DND-41 (cell line): Measurements from ENCODE around the gene SLC44A2.

Source experiments
- ATAC-seq: fragments of 200-7000 bp; cut with Tn5 transposase; 3 replicates; pipeline ENCODE4 v1.9.1; 2021; ENCODE audit warnings: low read depth; ENCODE audit not compliant: insufficient read depth
- DNase-seq: peaks from one replicate; pipeline ENCODE4 v3.0.0-alpha.2; 2020
- H2AFZ ChIP-seq: 2 replicates; pipeline ENCODE4 v1.6.0; 2012; ENCODE audit warnings: low read depth, low read length
- H3K27ac ChIP-seq: 2 replicates; pipeline ENCODE4 v1.5.1; 2012; ENCODE audit warnings: low read length, inconsistent platforms
- H3K27me3 ChIP-seq: fragments of 200-600 bp; sonication (generic); 2 replicates; pipeline ENCODE4 v1.6.0; 2012; ENCODE audit warnings: low read length, mild to moderate bottlenecking, inconsistent platforms; ENCODE audit not compliant: insufficient read depth, poor library complexity
- H3K36me3 ChIP-seq: 2 replicates; pipeline ENCODE4 v1.5.1; 2012; ENCODE audit warnings: low read length, inconsistent platforms; ENCODE audit not compliant: insufficient read depth
- H3K4me1 ChIP-seq: 2 replicates; pipeline ENCODE4 v1.5.1; 2012; ENCODE audit warnings: mild to moderate bottlenecking, low read length; ENCODE audit not compliant: insufficient read depth
- H3K4me2 ChIP-seq: 2 replicates; pipeline ENCODE4 v1.6.0; 2012; ENCODE audit warnings: mild to moderate bottlenecking, moderate library complexity, low read length, inconsistent platforms; ENCODE audit not compliant: insufficient read depth
- H3K4me3 ChIP-seq, 2 experiments: fragments of 200-600 bp in 1 of 2; shearing (Covaris generic) in 1 of 2; 2 replicates each; pipeline ENCODE4 v1.5.1; 2012 to 2016; ENCODE audit warnings: inconsistent platforms in 2 of 2, low read length in 2 of 2, mild to moderate bottlenecking in 2 of 2, low read depth in 1 of 2, moderate library complexity in 1 of 2
- H3K79me2 ChIP-seq: 2 replicates; pipeline ENCODE4 v1.6.0; 2012; ENCODE audit warnings: low read length, inconsistent platforms; ENCODE audit not compliant: insufficient read depth
- H3K9ac ChIP-seq: 2 replicates; pipeline ENCODE4 v1.6.0; 2012; ENCODE audit warnings: low read depth, mild to moderate bottlenecking, inconsistent platforms, low read length, moderate library complexity
- H3K9me3 ChIP-seq: 2 replicates; pipeline ENCODE4 v1.5.1; 2012; ENCODE audit warnings: low read length, moderate library complexity, mild to moderate bottlenecking, inconsistent platforms; ENCODE audit not compliant: insufficient read depth, severe bottlenecking
- H4K20me1 ChIP-seq: 2 replicates; pipeline ENCODE4 v1.6.0; 2012; ENCODE audit warnings: low read length; ENCODE audit not compliant: insufficient read depth
- EZH2 ChIP-seq: IDR thresholded peaks from 3 replicates; pipeline ENCODE4 v1.6.1; 2012; ENCODE audit warnings: borderline replicate concordance, low read depth, mild to moderate bottlenecking, moderate library complexity, low read length, inconsistent platforms; ENCODE audit not compliant: severe bottlenecking
- TF ChIP-seq, protein P1 (sequence below): IDR thresholded peaks from 2 replicates; pipeline ENCODE4 v1.5.1; 2012; ENCODE audit warnings: borderline replicate concordance, low read length, moderate library complexity, mild to moderate bottlenecking; ENCODE audit not compliant: poor library complexity, severe bottlenecking; ENCODE audit errors: extremely low read depth

SLC44A2 gene

DNA sequence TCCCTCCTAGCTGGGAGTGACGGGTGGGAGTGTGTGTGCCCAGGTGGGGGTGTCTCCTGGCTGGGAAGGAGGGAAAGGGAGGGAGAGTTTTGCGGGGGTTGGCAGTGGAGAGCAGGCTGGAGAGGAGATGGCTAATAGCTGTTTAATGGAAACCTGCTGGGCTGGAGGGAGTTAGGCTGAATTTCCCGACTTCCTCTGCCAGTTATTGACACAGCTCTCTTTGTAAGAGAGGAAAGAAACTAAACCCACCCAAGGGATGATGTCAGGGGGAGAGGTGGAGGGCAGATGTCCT is 18.6 kb downstream of the SLC44A2 start:
- Histone ChIP-seq H3K4me3 (no peak overlapping the region), H3K27ac (no peak overlapping the region; the same call in 1 of the 2 replicates), H3K9ac (no peak overlapping the region), H3K4me1 (no peaks in the 10 kb centered on the region), H4K20me1 (no peaks in the 10 kb centered on the region), H3K36me3 (peaks cover 30% of the 10 kb centered on the region), H3K27me3 (no peaks in the 10 kb centered on the region), H3K9me3 (no peaks in the 10 kb centered on the region), H2AFZ (no peak overlapping the region), H3K79me2 (no peaks in the 10 kb centered on the region), H3K4me2 (no peak overlapping the region)
- no peak for DNase-seq
- TF ChIP-seq, protein P1, sequence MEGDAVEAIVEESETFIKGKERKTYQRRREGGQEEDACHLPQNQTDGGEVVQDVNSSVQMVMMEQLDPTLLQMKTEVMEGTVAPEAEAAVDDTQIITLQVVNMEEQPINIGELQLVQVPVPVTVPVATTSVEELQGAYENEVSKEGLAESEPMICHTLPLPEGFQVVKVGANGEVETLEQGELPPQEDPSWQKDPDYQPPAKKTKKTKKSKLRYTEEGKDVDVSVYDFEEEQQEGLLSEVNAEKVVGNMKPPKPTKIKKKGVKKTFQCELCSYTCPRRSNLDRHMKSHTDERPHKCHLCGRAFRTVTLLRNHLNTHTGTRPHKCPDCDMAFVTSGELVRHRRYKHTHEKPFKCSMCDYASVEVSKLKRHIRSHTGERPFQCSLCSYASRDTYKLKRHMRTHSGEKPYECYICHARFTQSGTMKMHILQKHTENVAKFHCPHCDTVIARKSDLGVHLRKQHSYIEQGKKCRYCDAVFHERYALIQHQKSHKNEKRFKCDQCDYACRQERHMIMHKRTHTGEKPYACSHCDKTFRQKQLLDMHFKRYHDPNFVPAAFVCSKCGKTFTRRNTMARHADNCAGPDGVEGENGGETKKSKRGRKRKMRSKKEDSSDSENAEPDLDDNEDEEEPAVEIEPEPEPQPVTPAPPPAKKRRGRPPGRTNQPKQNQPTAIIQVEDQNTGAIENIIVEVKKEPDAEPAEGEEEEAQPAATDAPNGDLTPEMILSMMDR, result no peak
- TF ChIP-seq EZH2, result no peak
- no peak for ATAC-seq

DNA sequence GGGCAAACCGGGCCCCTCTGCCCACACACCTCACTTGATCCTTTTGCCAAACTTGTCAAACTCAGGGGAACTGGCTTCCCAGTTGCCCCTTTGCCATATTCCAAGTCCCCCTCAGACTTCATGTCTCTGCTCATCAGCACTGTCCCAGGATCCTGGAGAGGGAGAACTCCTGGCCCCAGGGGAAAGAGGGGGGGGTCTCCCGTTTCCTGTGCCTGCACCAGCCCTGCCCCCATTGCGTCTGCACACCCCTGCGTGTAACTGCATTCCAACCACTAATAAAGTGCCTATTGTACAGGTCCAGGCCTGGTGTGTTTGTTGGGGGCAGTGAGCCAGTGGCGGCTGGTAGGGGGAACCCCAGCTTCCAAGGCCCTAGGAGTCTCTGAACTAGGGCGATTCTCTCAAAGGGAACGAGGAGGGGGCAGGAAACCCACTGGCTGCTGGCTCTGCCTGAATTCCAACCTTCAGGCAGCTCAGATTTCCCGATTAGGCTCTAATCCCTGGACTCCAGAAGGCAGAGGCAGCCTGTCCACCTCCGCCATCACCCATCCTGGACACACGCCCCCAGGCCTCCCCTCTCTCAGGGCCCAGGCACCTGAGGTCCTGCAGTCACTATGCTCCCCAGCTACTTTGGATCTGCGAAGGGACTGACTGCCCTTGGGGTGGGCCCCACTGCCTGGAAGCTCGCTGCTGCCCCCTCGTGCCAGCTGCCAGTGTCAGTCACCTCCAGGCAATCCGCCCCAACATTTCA is 19.1 kb downstream of the SLC44A2 start:
- no peak overlapping the region for H3K4me2 ChIP-seq
- H3K9ac ChIP-seq, result no peak overlapping the region
- H3K79me2 ChIP-seq, result no peaks in the 10 kb centered on the region
- TF ChIP-seq, protein P1, result peak; percentile 92
- TF ChIP-seq EZH2, result no peak
- no peak overlapping the region for H3K4me3 ChIP-seq
- H3K36me3 ChIP-seq, result peaks cover 26% of the 10 kb centered on the region
- H3K27me3 ChIP-seq, result no peaks in the 10 kb centered on the region
- peak; percentile 95 for ATAC-seq
- no peaks in the 10 kb centered on the region for H3K4me1 ChIP-seq
- no peak overlapping the region; the same call in 1 of the 2 replicates for H3K27ac ChIP-seq
- H3K9me3 ChIP-seq, result no peaks in the 10 kb centered on the region
- H4K20me1 ChIP-seq, result no peaks in the 10 kb centered on the region
- H2AFZ ChIP-seq, result no peak overlapping the region
- peak; percentile 81 for DNase-seq

DNA sequence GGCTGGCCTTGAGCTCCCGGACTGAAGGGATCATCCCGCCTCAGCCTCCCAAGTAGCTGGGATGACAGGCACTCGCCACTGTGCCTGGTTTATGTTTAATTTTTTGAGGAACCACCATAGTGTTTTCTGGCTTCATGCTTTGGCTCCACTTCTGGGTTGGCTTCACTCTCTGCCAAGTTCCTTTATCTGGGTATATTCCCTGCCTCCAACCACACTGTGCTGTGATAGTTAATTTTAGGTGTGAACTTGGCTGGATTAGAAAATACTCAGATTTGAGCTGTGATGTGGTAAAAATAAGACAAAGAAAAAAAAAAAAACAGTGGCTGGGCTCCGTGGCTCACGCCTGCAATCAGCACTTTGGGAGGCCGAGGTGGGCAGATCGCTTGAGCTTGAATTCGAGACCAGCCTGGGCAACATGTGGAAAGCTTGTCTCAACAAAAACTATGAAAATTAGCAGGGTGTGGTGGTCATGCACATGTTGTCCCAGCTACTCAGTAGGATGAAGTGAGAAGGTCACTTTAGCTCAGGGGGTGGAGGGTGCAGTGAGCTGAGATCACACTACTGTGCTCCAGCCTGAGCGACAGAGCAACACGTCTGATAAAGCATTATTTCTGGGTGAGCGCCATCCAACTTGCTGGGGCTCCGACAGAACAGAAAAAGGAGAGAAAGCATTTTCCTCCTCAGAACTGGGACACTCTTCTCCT is 21.3 kb downstream of the SLC44A2 start:
- H3K27me3 ChIP-seq, result no peaks in the 10 kb centered on the region
- no peak for DNase-seq
- H3K9me3 ChIP-seq, result no peaks in the 10 kb centered on the region
- H3K4me2 ChIP-seq, result no peak overlapping the region
- no peak for TF ChIP-seq EZH2
- TF ChIP-seq, protein P1, result no peak
- no peak overlapping the region for H2AFZ ChIP-seq
- 0 out of 2 replicates have a peak, but pooled peaks cover under 1% of the 10 kb centered on the region for H3K4me1 ChIP-seq
- no peak overlapping the region for H3K27ac ChIP-seq
- no peak overlapping the region for H3K9ac ChIP-seq
- H3K4me3 ChIP-seq, result no peak overlapping the region
- H3K79me2 ChIP-seq, result no peaks in the 10 kb centered on the region
- no peak for ATAC-seq
- H4K20me1 ChIP-seq, result no peaks in the 10 kb centered on the region
- H3K36me3 ChIP-seq, result peaks cover 16% of the 10 kb centered on the region
